IMR-90 (cell line): ENCODE measurements around the gene HDAC9. TPM values are rescaled to one million over a fixed set of nuclear protein-coding genes. Genes with fewer than 3 reads are reported as not detected.

Source experiments
- ATAC-seq: fragments of 200-7000 bp; cut with Tn5 transposase; 2 replicates; pipeline ENCODE4 v1.9.1; 2020; ENCODE audit warnings: low read depth, mild to moderate bottlenecking, moderate library complexity
- BruUV-seq: library from RNA; stranded (reverse); fragments of 400-500 nt; replicated peaks from 2 replicates; lab custom pipeline; 2021; lab: Mats Ljungman, UMichigan
- CTCF ChIA-PET: fragments of 300-600 bp; formaldehyde crosslinking; extraction: SDS; loops from one replicate; lab custom pipeline; 2021; ENCODE audit warnings: antibody characterized with exemption; lab: Yijun Ruan, JAX
- POLR2A ChIA-PET: fragments of 300-600 bp; sonication (Branson Sonifier 250); formaldehyde crosslinking; loops from one replicate; lab custom pipeline; 2022; ENCODE audit warnings: antibody characterized with exemption; ENCODE audit not compliant: unreplicated experiment; lab: Charles Lee
- DNase-seq: peaks from one replicate; pipeline ENCODE4 v3.0.0; 2013
- H2AFZ ChIP-seq: replicated peaks from 2 replicates; pipeline ENCODE3; 2013; ENCODE audit warnings: low read length, mild to moderate bottlenecking; ENCODE audit not compliant: poor library complexity
- H2AK5ac ChIP-seq: 2 replicates; pipeline ENCODE4 v1.6.1; 2013; ENCODE audit warnings: low read depth, low read length, inconsistent platforms
- H2AK9ac ChIP-seq: replicated peaks from 2 replicates; pipeline ENCODE3; 2013; ENCODE audit warnings: mild to moderate bottlenecking, low read depth, low read length, moderate library complexity; ENCODE audit not compliant: poor library complexity
- H2BK120ac ChIP-seq: 2 replicates; pipeline ENCODE4 v1.6.1; 2013; ENCODE audit warnings: low read depth, low read length, inconsistent platforms
- H2BK15ac ChIP-seq: 3 replicates; pipeline ENCODE4 v1.6.1; 2013; ENCODE audit warnings: low read depth, low read length, inconsistent platforms
- H2BK20ac ChIP-seq: 2 replicates; pipeline ENCODE4 v1.6.1; 2013; ENCODE audit warnings: low read depth, mild to moderate bottlenecking, inconsistent platforms, low read length, moderate library complexity
- H2BK5ac ChIP-seq: 2 replicates; pipeline ENCODE4 v1.6.1; 2013; ENCODE audit warnings: mild to moderate bottlenecking, low read depth, low read length, inconsistent platforms; ENCODE audit not compliant: poor library complexity, severe bottlenecking
- H3K14ac ChIP-seq: replicated peaks from 2 replicates; pipeline ENCODE4 v1.6.1; 2013; ENCODE audit warnings: low read depth, low read length, inconsistent platforms
- H3K18ac ChIP-seq: 2 replicates; pipeline ENCODE4 v1.6.1; 2013; ENCODE audit warnings: low read depth, low read length, control low read depth
- H3K23ac ChIP-seq: 2 replicates; pipeline ENCODE4 v1.6.1; 2013; ENCODE audit warnings: low read depth, low read length, inconsistent platforms
- H3K27ac ChIP-seq: 2 replicates; pipeline ENCODE4 v1.5.1; 2013; ENCODE audit warnings: mild to moderate bottlenecking, control low read depth, low read length; ENCODE audit not compliant: insufficient read depth
- H3K27me3 ChIP-seq: 2 replicates; pipeline ENCODE4 v1.6.1; 2013; ENCODE audit warnings: low read length; ENCODE audit not compliant: control insufficient read depth, insufficient read depth
- H3K36me3 ChIP-seq: 2 replicates; pipeline ENCODE4 v1.6.1; 2013; ENCODE audit warnings: low read length, mixed read lengths; ENCODE audit not compliant: control insufficient read depth, insufficient read depth
- H3K4ac ChIP-seq: 2 replicates; pipeline ENCODE4 v1.6.1; 2013; ENCODE audit warnings: low read depth, low read length, inconsistent platforms
- H3K4me1 ChIP-seq: 2 replicates; pipeline ENCODE4 v1.6.1; 2013; ENCODE audit warnings: low read length, mixed read lengths; ENCODE audit not compliant: control insufficient read depth, insufficient read depth
- H3K4me2 ChIP-seq: 2 replicates; pipeline ENCODE4 v1.6.1; 2013; ENCODE audit warnings: low read depth, mild to moderate bottlenecking, control low read depth, low read length, moderate library complexity
- H3K4me3 ChIP-seq: 2 replicates; pipeline ENCODE4 v1.5.1; 2013; ENCODE audit warnings: low read depth, mild to moderate bottlenecking, control low read depth, low read length, moderate library complexity; ENCODE audit not compliant: insufficient read depth
- H3K56ac ChIP-seq: 2 replicates; pipeline ENCODE4 v1.6.1; 2013; ENCODE audit warnings: low read length, inconsistent platforms; ENCODE audit not compliant: insufficient read depth; ENCODE audit errors: extremely low read depth
- H3K79me1 ChIP-seq, 2 experiments: 2 replicates each; pipeline ENCODE4 v1.6.1; 2013; ENCODE audit warnings: low read length in 2 of 2, inconsistent platforms in 1 of 2, low read depth in 1 of 2
- H3K9ac ChIP-seq: 2 replicates; pipeline ENCODE4 v1.6.1; 2013; ENCODE audit warnings: low read depth, low read length, control low read depth
- H3K9me1 ChIP-seq: 2 replicates; pipeline ENCODE4 v1.6.1; 2013; ENCODE audit warnings: low read length, inconsistent platforms; ENCODE audit not compliant: insufficient read depth
- H3K9me3 ChIP-seq: 2 replicates; pipeline ENCODE4 v1.6.1; 2013; ENCODE audit warnings: low read length; ENCODE audit not compliant: control insufficient read depth, insufficient read depth
- H4K20me1 ChIP-seq: 2 replicates; pipeline ENCODE4 v1.6.1; 2013; ENCODE audit warnings: low read length, inconsistent platforms; ENCODE audit not compliant: insufficient read depth
- H4K5ac ChIP-seq: 2 replicates; pipeline ENCODE4 v1.6.1; 2013; ENCODE audit warnings: mild to moderate bottlenecking, low read depth, low read length, control low read depth
- H4K8ac ChIP-seq, 2 experiments: 2 replicates each; pipeline ENCODE4 v1.6.1; 2013; ENCODE audit warnings: low read depth in 2 of 2, low read length in 2 of 2, control low read depth in 1 of 2, inconsistent platforms in 1 of 2
- H4K91ac ChIP-seq: 2 replicates; pipeline ENCODE4 v1.6.1; 2013; ENCODE audit warnings: low read depth, low read length, inconsistent platforms; ENCODE audit not compliant: insufficient read depth
- CHD1 ChIP-seq: IDR thresholded peaks from 2 replicates; pipeline ENCODE4 v1.6.1; 2012; ENCODE audit warnings: low read depth, low read length, improper control_type of control experiment
- NFE2L2 ChIP-seq: fragments of 150-350 bp; IDR thresholded peaks from 2 replicates; pipeline ENCODE4 v1.6.1; 2016; ENCODE audit warnings: low read depth, mild to moderate bottlenecking, low read length
- POLR2A ChIP-seq: IDR thresholded peaks from 2 replicates; pipeline ENCODE4 v1.6.1; 2012; ENCODE audit warnings: mild to moderate bottlenecking, low read depth, low read length
- WGBS, 2 experiments: methylation state at CpG; one replicate each; pipeline versions ENCODE4 v1.1.5 to v1.1.7; 2013; ENCODE audit warnings: missing lambda C conversion rate in 2 of 2; ENCODE audit not compliant: insufficient read length in 1 of 2; ENCODE audit errors: extremely low coverage in 2 of 2; 5-methylcytosine and 5-hydroxymethylcytosine counted together
- dilution Hi-C: fragments of 300-500 bp; cut with HindIII; formaldehyde crosslinking; loops from one replicate; pipeline ENCODE4 v1.14.3; 2018; ENCODE audit warnings: low sequenced_read_pairs; ENCODE audit not compliant: unreplicated experiment
- in situ Hi-C: fragments of 300-500 bp; cut with MboI; formaldehyde crosslinking; loops from 3 replicates; pipeline ENCODE4 v1.14.3; 2019; ENCODE audit warnings: low sequenced_read_pairs, inconsistent platforms, mixed read lengths
- intact Hi-C: fragments of 100-400 bp; cut with micrococcal nuclease; formaldehyde crosslinking; loops from 2 replicates; pipeline ENCODE4 v1.10.0; 2022
- polyA plus RNA-seq, 3 experiments: library from polyadenylated mRNA; depleted of rRNA; stranded (reverse); fragments of >200 nt; gene quantifications; 2 replicates each; pipeline ENCODE4 v1.2.3, GENCODE V29; 2012; ENCODE audit warnings: low replicate concordance in 1 of 3
- total RNA-seq: library from RNA; depleted of rRNA; stranded (reverse); fragments of >200 nt; gene quantifications from 2 replicates; pipeline ENCODE4 v1.2.3, GENCODE V29; 2012
- TF ChIP-seq, protein P1 (sequence below): fragments of 150-350 bp; IDR thresholded peaks from 2 replicates; pipeline ENCODE4 v1.6.1; 2017; ENCODE audit warnings: mild to moderate bottlenecking, antibody characterized with exemption, low read length, low read depth
- TF ChIP-seq, protein P2 (sequence below): fragments of 150-350 bp; IDR thresholded peaks from 2 replicates; pipeline ENCODE4 v1.6.1; 2016; ENCODE audit warnings: low read depth, mild to moderate bottlenecking, low read length, moderate library complexity, borderline replicate concordance

Gene HDAC9
- total and polyA plus RNA-seq, 2 of the 4 experiments (the other 2 are of a cell fraction): 4.3 to 24.7 TPM

DNA sequence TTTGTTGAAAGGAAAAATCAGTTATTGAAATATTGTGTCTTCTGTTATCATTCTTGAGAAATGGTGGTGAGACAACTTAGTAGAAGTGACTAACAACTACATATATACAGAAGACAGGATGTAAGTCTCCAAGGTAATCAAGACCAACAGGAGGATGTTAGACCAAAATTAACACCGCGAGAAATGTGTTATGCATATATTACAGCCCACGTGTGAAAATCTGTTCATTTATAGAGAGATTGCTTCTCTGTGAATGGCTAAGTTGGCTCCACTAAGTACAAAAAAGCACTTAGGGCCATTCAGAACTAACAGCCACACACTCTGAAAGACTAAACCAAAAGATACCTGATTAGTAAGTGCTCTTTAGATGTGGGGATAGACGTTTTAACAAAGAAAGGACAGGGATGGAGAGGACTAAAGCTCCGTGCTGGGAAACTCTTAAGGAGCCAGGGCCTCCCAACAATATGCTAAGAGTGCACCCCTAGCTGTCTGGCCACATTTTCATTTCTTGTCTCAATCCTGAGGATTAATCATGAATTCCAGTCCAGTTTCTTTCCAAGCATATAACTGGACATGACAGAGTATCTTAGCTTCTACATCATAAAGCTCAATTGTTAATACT lies 26.5 kb downstream of the HDAC9 start:
- H3K4me3 ChIP-seq: no peak overlapping the region
- H3K9ac ChIP-seq: no peak overlapping the region
- no peaks in the 10 kb centered on the region for H3K9me1 ChIP-seq
- POLR2A ChIA-PET: no interaction called here
- no peak overlapping the region for H3K27ac ChIP-seq
- WGBS, 2 experiments: no CpG with 5 or more reads among the region's 5 CpGs
- H2BK120ac ChIP-seq: peak overlapping the region; percentile 79
- peak overlapping the region; percentile 12; the same call in 1 of the 3 replicates for H2BK15ac ChIP-seq
- peak overlapping the region; percentile 81 for H2BK20ac ChIP-seq
- CTCF ChIA-PET: interaction anchor here (1.3 kb wide), 1 partner anchor 29 kb away, joined by 3 read pairs; no protein-coding TSS in a partner anchor
- peaks cover 0 to 5% of the 10 kb centered on the region in 2 experiments; a peak in 1 of 4 replicates for H3K79me1 ChIP-seq
- peaks cover 5% of the 10 kb centered on the region for H3K4me1 ChIP-seq
- H3K18ac ChIP-seq: peak overlapping the region; percentile 65; the same call in 1 of the 2 replicates
- H2BK5ac ChIP-seq: peak overlapping the region; percentile 69
- no peak for ATAC-seq
- no peak for TF ChIP-seq CHD1
- no peak for TF ChIP-seq NFE2L2
- TF ChIP-seq POLR2A: no peak
- TF ChIP-seq, protein P1, sequence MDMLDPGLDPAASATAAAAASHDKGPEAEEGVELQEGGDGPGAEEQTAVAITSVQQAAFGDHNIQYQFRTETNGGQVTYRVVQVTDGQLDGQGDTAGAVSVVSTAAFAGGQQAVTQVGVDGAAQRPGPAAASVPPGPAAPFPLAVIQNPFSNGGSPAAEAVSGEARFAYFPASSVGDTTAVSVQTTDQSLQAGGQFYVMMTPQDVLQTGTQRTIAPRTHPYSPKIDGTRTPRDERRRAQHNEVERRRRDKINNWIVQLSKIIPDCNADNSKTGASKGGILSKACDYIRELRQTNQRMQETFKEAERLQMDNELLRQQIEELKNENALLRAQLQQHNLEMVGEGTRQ: no peak
- TF ChIP-seq, protein P2, sequence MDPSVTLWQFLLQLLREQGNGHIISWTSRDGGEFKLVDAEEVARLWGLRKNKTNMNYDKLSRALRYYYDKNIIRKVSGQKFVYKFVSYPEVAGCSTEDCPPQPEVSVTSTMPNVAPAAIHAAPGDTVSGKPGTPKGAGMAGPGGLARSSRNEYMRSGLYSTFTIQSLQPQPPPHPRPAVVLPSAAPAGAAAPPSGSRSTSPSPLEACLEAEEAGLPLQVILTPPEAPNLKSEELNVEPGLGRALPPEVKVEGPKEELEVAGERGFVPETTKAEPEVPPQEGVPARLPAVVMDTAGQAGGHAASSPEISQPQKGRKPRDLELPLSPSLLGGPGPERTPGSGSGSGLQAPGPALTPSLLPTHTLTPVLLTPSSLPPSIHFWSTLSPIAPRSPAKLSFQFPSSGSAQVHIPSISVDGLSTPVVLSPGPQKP: no peak
- DNase-seq: peak; percentile 17
- intact Hi-C loops (no loop called here), dilution Hi-C loops (no loop called here), in situ Hi-C loops (no loop called here)
- peak overlapping the region; percentile 95 for H3K14ac ChIP-seq
- BruUV-seq: no TSS peak
- H3K56ac ChIP-seq: no peak overlapping the region
- H3K4me2 ChIP-seq: no peak overlapping the region
- no peaks in the 10 kb centered on the region for H3K36me3 ChIP-seq
- H2AK5ac ChIP-seq: 0 out of 2 replicates have a peak overlapping the region, but pooled peaks have one; percentile 4
- 0 out of 2 replicates have a peak overlapping the region, but pooled peaks have one; percentile 33 for H4K91ac ChIP-seq
- H4K8ac ChIP-seq: peak overlapping the region in 1 of 2 experiments; percentile 60; a peak in 2 of 4 replicates
- H3K9me3 ChIP-seq: no peaks in the 10 kb centered on the region
- no peak overlapping the region for H2AK9ac ChIP-seq
- peak overlapping the region; percentile 59; the same call in 1 of the 2 replicates for H4K5ac ChIP-seq
- H3K4ac ChIP-seq: peak overlapping the region; percentile 67
- H4K20me1 ChIP-seq: no peaks in the 10 kb centered on the region
- H3K23ac ChIP-seq: peak overlapping the region; percentile 65; the same call in 1 of the 2 replicates
- H3K27me3 ChIP-seq: no peaks in the 10 kb centered on the region
- H2AFZ ChIP-seq: no peak overlapping the region
